ENCODE data around the gene PHEX.

- no peak for TF ChIP-seq CTCF (IDR thresholded peaks at IDR 0.05; ENCODE audit: insufficient read depth, low read length)
- no peak for TF ChIP-seq POLR2AphosphoS5 (IDR thresholded peaks at IDR 0.05; ENCODE audit: low read depth)
- no peak for TF ChIP-seq GABPA (IDR thresholded peaks at IDR 0.05; ENCODE audit: low read depth)
- no peak for TF ChIP-seq REST (IDR thresholded peaks at IDR 0.05; ENCODE audit: insufficient replicate concordance, low read depth)
Measured at GRCh38 chrX:21991504-21991903, 40.6 kb upstream of the PHEX start.
